ENCODE data around the gene NUP93.

DNA sequence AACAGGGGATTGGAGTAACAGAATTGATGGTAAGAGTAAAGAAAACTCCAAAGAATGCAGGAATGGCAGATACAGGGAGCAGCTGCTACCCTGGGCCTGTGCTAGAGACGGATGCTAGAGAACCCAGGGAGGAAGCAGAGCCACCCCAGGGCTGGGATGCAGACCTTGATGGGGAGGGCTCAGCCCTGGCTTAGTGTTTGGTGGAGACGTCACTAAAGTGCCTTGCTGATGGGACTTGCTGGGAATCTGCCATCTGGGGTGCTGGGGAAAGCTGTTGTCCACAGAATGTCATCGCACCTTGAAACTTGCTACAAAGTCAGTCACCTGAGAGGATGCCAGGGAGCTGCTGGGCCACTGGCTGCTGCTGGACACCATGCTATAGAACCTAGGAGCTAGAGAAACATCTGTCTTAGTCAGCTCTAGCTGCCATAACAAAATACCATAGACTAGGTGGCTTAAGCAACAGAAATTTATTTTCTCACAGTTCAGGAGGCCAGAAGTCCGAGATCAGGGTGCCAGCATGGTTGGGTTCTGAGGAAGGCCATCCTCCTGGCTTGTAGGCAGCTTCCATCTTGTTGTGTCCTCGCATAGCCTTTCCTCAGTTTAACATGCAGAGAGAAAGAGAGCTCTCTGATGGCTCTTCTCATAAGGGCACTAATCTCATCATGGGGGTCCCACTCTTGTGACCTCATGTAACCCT lies 32.3 kb upstream of the NUP93 start:
- TF ChIP-seq, protein P1, sequence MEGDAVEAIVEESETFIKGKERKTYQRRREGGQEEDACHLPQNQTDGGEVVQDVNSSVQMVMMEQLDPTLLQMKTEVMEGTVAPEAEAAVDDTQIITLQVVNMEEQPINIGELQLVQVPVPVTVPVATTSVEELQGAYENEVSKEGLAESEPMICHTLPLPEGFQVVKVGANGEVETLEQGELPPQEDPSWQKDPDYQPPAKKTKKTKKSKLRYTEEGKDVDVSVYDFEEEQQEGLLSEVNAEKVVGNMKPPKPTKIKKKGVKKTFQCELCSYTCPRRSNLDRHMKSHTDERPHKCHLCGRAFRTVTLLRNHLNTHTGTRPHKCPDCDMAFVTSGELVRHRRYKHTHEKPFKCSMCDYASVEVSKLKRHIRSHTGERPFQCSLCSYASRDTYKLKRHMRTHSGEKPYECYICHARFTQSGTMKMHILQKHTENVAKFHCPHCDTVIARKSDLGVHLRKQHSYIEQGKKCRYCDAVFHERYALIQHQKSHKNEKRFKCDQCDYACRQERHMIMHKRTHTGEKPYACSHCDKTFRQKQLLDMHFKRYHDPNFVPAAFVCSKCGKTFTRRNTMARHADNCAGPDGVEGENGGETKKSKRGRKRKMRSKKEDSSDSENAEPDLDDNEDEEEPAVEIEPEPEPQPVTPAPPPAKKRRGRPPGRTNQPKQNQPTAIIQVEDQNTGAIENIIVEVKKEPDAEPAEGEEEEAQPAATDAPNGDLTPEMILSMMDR (IDR thresholded peaks at IDR 0.05) = no peak
- no peak for TF ChIP-seq POLR2A (IDR thresholded peaks at IDR 0.05)
